H1 (cell line): ENCODE results near the gene NOMO2. TPM values are rescaled to one million over a fixed set of nuclear protein-coding genes. Genes with fewer than 3 reads are reported as not detected.
"Not testable (repeated sequence)": the region's sequence is repeated elsewhere in the genome, so short reads cannot be mapped to it uniquely, and the experiment has no call there.

ENCODE experiments used
- CTCF ChIA-PET: fragments of 300-600 bp; sonication (Branson Sonifier 250); formaldehyde crosslinking; loops from one replicate; lab custom pipeline; 2021; ENCODE audit not compliant: partially characterized antibody; lab: Charles Lee
- POLR2A ChIA-PET: fragments of 300-600 bp; sonication (Branson Sonifier 250); formaldehyde crosslinking; loops from one replicate; lab custom pipeline; 2021; ENCODE audit warnings: inconsistent platforms; ENCODE audit not compliant: partially characterized antibody; lab: Charles Lee
- DNase-seq, 2 experiments: peaks; one replicate each; pipeline versions ENCODE4 v3.0.0 to v3.0.0-alpha.2; 2010 to 2022; ENCODE audit warnings: low spot score in 2 of 2, low read depth in 1 of 2, mixed read lengths in 1 of 2
- FAIRE-seq: peaks from 2 replicates; lab custom pipeline; 2011; peaks lifted over from hg19 to GRCh38; lab: Jason Lieb, UNC
- H2AFZ ChIP-seq: 2 replicates; pipeline ENCODE4 v1.8.1; 2012; ENCODE audit warnings: low read length, inconsistent platforms
- H2AK5ac ChIP-seq: 2 replicates; pipeline ENCODE4 v1.6.1; 2013; ENCODE audit warnings: low read depth, low read length
- H2BK120ac ChIP-seq: replicated peaks from 2 replicates; pipeline ENCODE3; 2013; ENCODE audit warnings: low read depth, low read length, inconsistent platforms
- H2BK12ac ChIP-seq: 2 replicates; pipeline ENCODE4 v1.6.1; 2013; ENCODE audit warnings: low read depth, low read length
- H2BK15ac ChIP-seq: 2 replicates; pipeline ENCODE4 v1.6.1; 2013; ENCODE audit warnings: low read length
- H2BK20ac ChIP-seq: 2 replicates; pipeline ENCODE4 v1.6.1; 2013; ENCODE audit warnings: low read length
- H2BK5ac ChIP-seq: 2 replicates; pipeline ENCODE4 v1.6.1; 2013; ENCODE audit warnings: low read depth, low read length
- H3K14ac ChIP-seq: 2 replicates; pipeline ENCODE4 v1.6.1; 2013; ENCODE audit warnings: inconsistent platforms; ENCODE audit not compliant: insufficient read length
- H3K18ac ChIP-seq: 2 replicates; pipeline ENCODE4 v1.6.1; 2013; ENCODE audit warnings: low read length; ENCODE audit errors: extremely low read depth
- H3K23ac ChIP-seq: 2 replicates; pipeline ENCODE4 v1.6.1; 2013; ENCODE audit warnings: inconsistent platforms; ENCODE audit not compliant: insufficient read length
- H3K23me2 ChIP-seq: 2 replicates; pipeline ENCODE4 v1.6.1; 2013; ENCODE audit warnings: low read depth, low read length
- H3K27ac ChIP-seq: 2 replicates; pipeline ENCODE4 v1.6.1; 2011; ENCODE audit warnings: low read depth, low read length, inconsistent platforms
- H3K27me3 ChIP-seq, 4 experiments: replicated peaks in 1 of 4; 1 replicate in 1 of 4; 2 replicates in 3 of 4; pipeline versions ENCODE4 v1.6.1 to v1.8.1; 2011 to 2013; ENCODE audit warnings: low read length in 3 of 4, mild to moderate bottlenecking in 3 of 4, inconsistent platforms in 2 of 4, mixed read lengths in 2 of 4, moderate library complexity in 1 of 4; ENCODE audit not compliant: control insufficient read depth in 3 of 4, insufficient read depth in 3 of 4; ENCODE audit errors: extremely low read depth in 1 of 4
- H3K36me3 ChIP-seq, 4 experiments: 2 replicates each; pipeline versions ENCODE4 v1.6.1 to v1.8.1; 2011 to 2013; ENCODE audit warnings: mild to moderate bottlenecking in 4 of 4, low read length in 3 of 4, moderate library complexity in 2 of 4, control low read depth in 1 of 4, inconsistent platforms in 1 of 4; ENCODE audit not compliant: insufficient read depth in 4 of 4, control insufficient read depth in 2 of 4
- H3K4ac ChIP-seq: replicated peaks from 2 replicates; pipeline ENCODE3; 2013; ENCODE audit warnings: low read length, low read depth, mixed read lengths, inconsistent platforms; ENCODE audit not compliant: insufficient read length
- H3K4me1 ChIP-seq, 4 experiments: replicated peaks in 1 of 4; 1 replicate in 1 of 4; 2 replicates in 3 of 4; pipeline versions ENCODE4 v1.6.1 to v1.8.1; 2011 to 2013; ENCODE audit warnings: low read length in 3 of 4, inconsistent platforms in 2 of 4, mixed read lengths in 1 of 4; ENCODE audit not compliant: insufficient read depth in 4 of 4, control insufficient read depth in 3 of 4
- H3K4me2 ChIP-seq, 2 experiments: 2 replicates each; pipeline versions ENCODE4 v1.6.1 to v1.8.1; 2011 to 2013; ENCODE audit warnings: low read depth in 2 of 2, low read length in 2 of 2, control low read depth in 1 of 2, inconsistent platforms in 1 of 2, mild to moderate bottlenecking in 1 of 2; ENCODE audit not compliant: insufficient read depth in 1 of 2
- H3K4me3 ChIP-seq, 4 experiments: fragments of 200-600, 300-600 bp in 1 of 4; sonication (generic), shearing (Covaris generic), sonication (Bioruptor Twin) in 1 of 4; 2 replicates each; pipeline versions ENCODE4 v1.5.1 to v1.8.1; 2011 to 2016; ENCODE audit warnings: low read length in 4 of 4, low read depth in 3 of 4, control low read depth in 2 of 4, inconsistent platforms in 2 of 4, mild to moderate bottlenecking in 2 of 4, mixed read lengths in 1 of 4, moderate library complexity in 1 of 4; ENCODE audit not compliant: insufficient read depth in 2 of 4; ENCODE audit errors: extremely low read depth in 1 of 4
- H3K56ac ChIP-seq: replicated peaks from 2 replicates; pipeline ENCODE3; 2013; ENCODE audit warnings: low read depth, mild to moderate bottlenecking, mixed read lengths, low read length, inconsistent platforms; ENCODE audit not compliant: insufficient read length
- H3K79me1 ChIP-seq: 2 replicates; pipeline ENCODE4 v1.6.1; 2013; ENCODE audit warnings: low read depth, low read length, control low read depth
- H3K79me2 ChIP-seq, 2 experiments: 2 replicates each; pipeline versions ENCODE4 v1.6.1 to v1.8.1; 2012 to 2013; ENCODE audit warnings: low read length in 2 of 2, mild to moderate bottlenecking in 2 of 2, inconsistent platforms in 1 of 2; ENCODE audit not compliant: insufficient read depth in 2 of 2, control insufficient read depth in 1 of 2
- H3K9ac ChIP-seq, 4 experiments: replicated peaks in 1 of 4; 1 replicate in 1 of 4; 2 replicates in 3 of 4; pipeline versions ENCODE4 v1.6.1 to v1.8.1; 2011 to 2013; ENCODE audit warnings: low read depth in 3 of 4, low read length in 3 of 4, control low read depth in 2 of 4, mild to moderate bottlenecking in 2 of 4, moderate library complexity in 2 of 4, inconsistent platforms in 1 of 4; ENCODE audit errors: extremely low read depth in 1 of 4
- H3K9me3 ChIP-seq, 2 experiments: 2 replicates each; pipeline versions ENCODE4 v1.6.1 to v1.8.1; 2012 to 2013; ENCODE audit warnings: mild to moderate bottlenecking in 2 of 2, moderate library complexity in 2 of 2, control low read depth in 1 of 2, inconsistent platforms in 1 of 2, low read depth in 1 of 2, low read length in 1 of 2, mixed read lengths in 1 of 2; ENCODE audit not compliant: insufficient read depth in 2 of 2
- H4K20me1 ChIP-seq, 2 experiments: replicated peaks in 1 of 2; 2 replicates each; pipeline versions ENCODE3 to v1.8.1; 2011 to 2013; ENCODE audit warnings: inconsistent platforms in 2 of 2, low read length in 2 of 2, mild to moderate bottlenecking in 1 of 2; ENCODE audit not compliant: insufficient read depth in 2 of 2, control insufficient read depth in 1 of 2
- H4K5ac ChIP-seq: 2 replicates; pipeline ENCODE4 v1.6.1; 2013; ENCODE audit warnings: low read length, low read depth, mixed read lengths, inconsistent platforms; ENCODE audit not compliant: insufficient read length
- H4K8ac ChIP-seq: 2 replicates; pipeline ENCODE4 v1.8.0; 2013; ENCODE audit warnings: mild to moderate bottlenecking, moderate library complexity, low read length, inconsistent platforms; ENCODE audit not compliant: insufficient read depth; ENCODE audit errors: extremely low read depth
- H4K91ac ChIP-seq: replicated peaks from 2 replicates; pipeline ENCODE3; 2013; ENCODE audit warnings: low read length, mixed read lengths, inconsistent platforms; ENCODE audit not compliant: insufficient read length
- WGBS, 2 experiments: shearing (Covaris generic) in 1 of 2; methylation state at CpG; one replicate each; pipeline versions ENCODE4 v1.1.6 to v1.1.7; 2013 to 2015; ENCODE audit warnings: low lambda C conversion rate in 2 of 2, mixed read lengths in 2 of 2, inconsistent platforms in 1 of 2, low coverage in 1 of 2, missing lambda C conversion rate in 1 of 2; ENCODE audit not compliant: insufficient replicate concordance in 2 of 2, insufficient coverage in 1 of 2, insufficient read length in 1 of 2; ENCODE audit errors: extremely low coverage in 1 of 2, missing lambda C conversion rate in 1 of 2; 5-methylcytosine and 5-hydroxymethylcytosine counted together
- polyA plus RNA-seq, 7 experiments: library from polyadenylated mRNA; depleted of rRNA in 3 of 7; stranded (reverse) in 5 of 7; unstranded in 2 of 7; fragments of >200 nt in 5 of 7; fragments of 200-250 nt in 2 of 7; gene quantifications; 1 replicate in 5 of 7; 2 replicates in 1 of 7; 4 replicates in 1 of 7; pipeline versions ENCODE4 v1.2.1 to v1.2.3, GENCODE V29; 2011 to 2013; ENCODE audit warnings: missing spikeins in 2 of 7, mixed read lengths in 2 of 7
- total RNA-seq: library from RNA; stranded (reverse); fragmentation: NEBNext Ultra II Directional; extraction: Animal tissue kit (Norgen Biotek cat#: 25700); gene quantifications from 2 replicates; pipeline ENCODE4 v1.2.1, GENCODE V29; 2021

The NOMO2 gene
- total and polyA plus RNA-seq, 2 of the 8 experiments (the other 6 are each of a cell fraction or from before 2014, with no cell fraction given) = 116 to 137 TPM

DNA sequence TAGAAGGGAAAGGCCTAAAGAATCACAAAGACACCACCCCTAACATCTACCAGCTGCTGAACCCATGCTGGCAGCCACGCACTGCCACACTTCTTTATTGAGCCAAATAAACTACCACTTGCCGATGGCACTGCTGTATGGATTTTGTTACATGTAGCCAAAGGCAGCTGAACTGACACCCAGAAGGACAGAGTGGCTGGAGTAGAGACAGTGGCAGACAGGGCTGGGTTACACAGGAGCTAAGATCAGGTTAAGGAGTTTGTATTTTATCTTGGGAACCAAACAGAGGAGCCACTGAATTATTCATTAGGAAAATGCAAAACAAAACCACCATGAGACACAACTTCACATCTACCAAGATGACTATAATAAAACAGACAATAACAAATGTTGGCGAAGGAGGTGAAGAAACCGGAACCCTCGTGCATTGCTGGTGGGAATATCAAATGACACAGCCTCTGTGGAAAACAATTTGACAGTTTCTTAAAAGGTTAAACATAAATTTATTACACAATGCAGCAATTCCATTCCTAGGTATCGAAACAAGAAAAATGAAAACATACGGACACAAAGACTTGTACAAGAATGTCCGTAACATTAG lies 35.9 kb downstream of the NOMO2 start:
- H2BK120ac ChIP-seq, H4K8ac ChIP-seq, H3K14ac ChIP-seq, H2BK5ac ChIP-seq, H3K27me3 ChIP-seq, H2BK15ac ChIP-seq, CTCF ChIA-PET, H3K36me3 ChIP-seq, H3K9me3 ChIP-seq, H4K5ac ChIP-seq, DNase-seq, H2AK5ac ChIP-seq, H2BK20ac ChIP-seq, H3K4me1 ChIP-seq, FAIRE-seq, H3K23ac ChIP-seq, H2AFZ ChIP-seq, H3K4me3 ChIP-seq, H4K91ac ChIP-seq, H4K20me1 ChIP-seq, H2BK12ac ChIP-seq, H3K79me1 ChIP-seq, H3K79me2 ChIP-seq, H3K4me2 ChIP-seq, H3K56ac ChIP-seq, POLR2A ChIA-PET, H3K27ac ChIP-seq, H3K23me2 ChIP-seq, H3K9ac ChIP-seq, H3K18ac ChIP-seq, H3K4ac ChIP-seq: not testable (repeated sequence)
- WGBS, 2 experiments = 94% methylated on average over 7 of the region's 8 CpGs; no CpG with 5 or more reads in 1 of the 2 experiments

DNA sequence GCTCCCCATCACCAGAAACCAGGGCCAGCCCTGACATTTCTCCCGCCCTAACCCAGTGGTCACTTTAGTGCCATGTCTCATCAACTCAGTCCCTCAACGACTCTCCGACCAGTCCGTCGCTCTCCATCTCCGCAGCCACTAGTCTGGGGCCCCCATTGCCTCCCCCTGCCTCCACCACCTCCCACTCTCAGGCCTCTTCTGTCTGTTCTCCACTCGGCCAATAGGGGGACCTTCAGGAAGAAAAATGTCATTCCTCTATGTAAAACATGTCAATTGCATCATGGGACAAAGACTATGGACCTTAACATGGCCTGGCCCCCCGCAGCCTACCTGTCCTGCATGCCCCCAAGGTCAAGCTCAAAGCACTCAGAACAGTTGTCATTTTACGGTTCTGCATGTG lies 39.3 kb downstream of the NOMO2 start:
- H3K4me3 ChIP-seq, H3K79me1 ChIP-seq, H3K4ac ChIP-seq, H2BK20ac ChIP-seq, H4K5ac ChIP-seq, H3K14ac ChIP-seq, H3K9me3 ChIP-seq, H2AK5ac ChIP-seq, H3K36me3 ChIP-seq, H3K27ac ChIP-seq, H3K4me1 ChIP-seq, H2BK15ac ChIP-seq, H2AFZ ChIP-seq, H3K27me3 ChIP-seq, H4K91ac ChIP-seq, H2BK120ac ChIP-seq, H3K18ac ChIP-seq, H3K23ac ChIP-seq, H3K4me2 ChIP-seq, H2BK12ac ChIP-seq, FAIRE-seq, H3K9ac ChIP-seq, H3K23me2 ChIP-seq, H2BK5ac ChIP-seq, H4K8ac ChIP-seq, POLR2A ChIA-PET, H3K56ac ChIP-seq, DNase-seq, H4K20me1 ChIP-seq, H3K79me2 ChIP-seq, CTCF ChIA-PET: not testable (repeated sequence)
- no CpG with 5 or more reads among the region's 9 CpGs for WGBS, 2 experiments
